Hematopoietic multipotent progenitor cell treated with erythropoietin and hydrocortisone succinate and interleukin-3 and kit ligand, for 8 days (in vitro differentiated cells): Measurements from ENCODE around the gene CDK19.

Experiments
- DNase-seq: peaks from one replicate; pipeline ENCODE4 v3.0.0-alpha.2; 2015

The CDK19 gene

GRCh38 chr6:110654096-110654820 lies 161.0 kb downstream of the CDK19 start:
- DNase-seq = no peak

- no peak for DNase-seq
Measured at GRCh38 chr6:110653381-110653780, 161.9 kb downstream of the CDK19 start.

- DNase-seq = no peak
Measured at GRCh38 chr6:110652520-110652919, 162.7 kb downstream of the CDK19 start.

GRCh38 chr6:110650755-110651154 lies 164.5 kb downstream of the CDK19 start:
- no peak for DNase-seq

GRCh38 chr6:110649704-110650103 lies 165.6 kb downstream of the CDK19 start:
- no peak for DNase-seq

GRCh38 chr6:110646951-110647910 lies 168.0 kb downstream of the CDK19 start:
- DNase-seq = no peak

- DNase-seq = no peak
Measured at GRCh38 chr6:110646419-110646698, 168.9 kb downstream of the CDK19 start.

GRCh38 chr6:110645685-110646418 lies 169.4 kb downstream of the CDK19 start:
- DNase-seq = no peak

GRCh38 chr6:110643175-110643574 lies 172.1 kb downstream of the CDK19 start:
- DNase-seq = peak; percentile 38

- no peak for DNase-seq
Measured at GRCh38 chr6:110642711-110643110, 172.6 kb downstream of the CDK19 start.

- no peak for DNase-seq
Measured at GRCh38 chr6:110636781-110637180, 178.5 kb downstream of the CDK19 start.

GRCh38 chr6:110635096-110635495 lies 180.2 kb downstream of the CDK19 start:
- DNase-seq = no peak

GRCh38 chr6:110633731-110634213 lies 181.5 kb downstream of the CDK19 start:
- DNase-seq = no peak

- no peak for DNase-seq
Measured at GRCh38 chr6:110629153-110629552, 186.1 kb downstream of the CDK19 start.

- DNase-seq = no peak
Measured at GRCh38 chr6:110628330-110628729, 186.9 kb downstream of the CDK19 start.

GRCh38 chr6:110626442-110626841 lies 188.8 kb downstream of the CDK19 start:
- no peak for DNase-seq

GRCh38 chr6:110625883-110626282 lies 189.4 kb downstream of the CDK19 start:
- no peak for DNase-seq

- DNase-seq = no peak
Measured at GRCh38 chr6:110622912-110623578, 192.2 kb downstream of the CDK19 start.

- DNase-seq = no peak
Measured at GRCh38 chr6:110621061-110621460, 194.2 kb downstream of the CDK19 start.

- DNase-seq = peak; percentile 25
Measured at GRCh38 chr6:110620065-110620464, 195.2 kb downstream of the CDK19 start.

- no peak for DNase-seq
Measured at GRCh38 chr6:110619275-110619908, 195.9 kb downstream of the CDK19 start.

GRCh38 chr6:110618591-110619267 lies 196.5 kb downstream of the CDK19 start:
- peak; percentile 72 for DNase-seq
